ENCODE results near the gene RDH13. TPM values are rescaled to one million over a fixed set of nuclear protein-coding genes. Genes with fewer than 3 reads are reported as not detected.
A peak's percentile ranks its signal among the peaks of the same experiment; 100 is the strongest.
"Not testable (repeated sequence)": the region's sequence is repeated elsewhere in the genome, so short reads cannot be mapped to it uniquely, and the experiment has no call there.

RDH13 gene
- total RNA-seq, 1 experiment from 2014 or later, result 31.1 TPM

DNA sequence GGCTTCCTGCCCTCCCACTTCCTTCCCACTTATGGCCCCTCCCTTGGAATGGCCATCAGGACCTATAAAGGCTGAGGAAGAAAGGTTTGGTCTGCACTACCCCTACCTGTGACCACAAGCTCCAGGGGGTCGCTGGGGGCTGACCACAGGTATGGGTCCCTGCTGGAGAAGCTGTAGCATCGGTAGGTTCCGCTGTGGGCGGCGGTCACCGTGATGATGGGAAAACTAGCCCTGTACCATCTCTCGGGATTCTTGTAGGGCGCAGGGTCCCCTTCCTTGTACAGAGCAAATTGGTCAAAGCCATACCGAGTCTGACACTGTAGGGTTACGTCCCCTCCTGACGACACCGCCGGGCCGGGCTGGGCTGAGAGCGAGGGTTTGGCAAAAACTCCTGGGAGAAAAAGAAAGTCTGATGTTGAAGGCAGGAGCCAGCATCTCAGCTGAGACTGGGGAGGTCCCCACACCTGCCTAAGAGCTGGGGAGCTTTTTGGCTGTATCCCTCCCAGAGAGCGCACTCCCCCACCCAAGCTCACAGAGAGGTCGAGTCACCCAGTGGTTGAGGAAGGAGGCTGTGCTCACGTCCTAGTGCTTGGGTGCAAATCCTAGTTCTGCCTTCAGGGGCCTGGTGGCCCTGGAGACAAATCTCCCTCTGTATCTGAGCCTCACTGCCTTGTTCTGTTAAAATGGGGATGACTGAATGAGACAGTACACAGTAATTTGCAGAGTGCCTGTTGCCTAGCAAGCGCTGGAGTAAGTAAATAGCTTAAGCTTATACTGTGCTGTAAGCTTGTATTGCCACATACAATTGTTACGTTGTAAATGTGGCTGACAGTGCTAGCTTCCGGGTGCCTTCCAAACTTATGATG, 35.2 kb downstream of the RDH13 start (continued):
- TF ChIP-seq, protein P1, sequence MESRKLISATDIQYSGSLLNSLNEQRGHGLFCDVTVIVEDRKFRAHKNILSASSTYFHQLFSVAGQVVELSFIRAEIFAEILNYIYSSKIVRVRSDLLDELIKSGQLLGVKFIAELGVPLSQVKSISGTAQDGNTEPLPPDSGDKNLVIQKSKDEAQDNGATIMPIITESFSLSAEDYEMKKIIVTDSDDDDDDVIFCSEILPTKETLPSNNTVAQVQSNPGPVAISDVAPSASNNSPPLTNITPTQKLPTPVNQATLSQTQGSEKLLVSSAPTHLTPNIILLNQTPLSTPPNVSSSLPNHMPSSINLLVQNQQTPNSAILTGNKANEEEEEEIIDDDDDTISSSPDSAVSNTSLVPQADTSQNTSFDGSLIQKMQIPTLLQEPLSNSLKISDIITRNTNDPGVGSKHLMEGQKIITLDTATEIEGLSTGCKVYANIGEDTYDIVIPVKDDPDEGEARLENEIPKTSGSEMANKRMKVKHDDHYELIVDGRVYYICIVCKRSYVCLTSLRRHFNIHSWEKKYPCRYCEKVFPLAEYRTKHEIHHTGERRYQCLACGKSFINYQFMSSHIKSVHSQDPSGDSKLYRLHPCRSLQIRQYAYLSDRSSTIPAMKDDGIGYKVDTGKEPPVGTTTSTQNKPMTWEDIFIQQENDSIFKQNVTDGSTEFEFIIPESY (IDR thresholded peaks at IDR 0.05; ENCODE audit: extremely low read depth, insufficient replicate concordance, low read length), result no peak
- TF ChIP-seq POLR2A (IDR thresholded peaks at IDR 0.05; ENCODE audit: borderline replicate concordance, extremely low read depth, insufficient read depth, insufficient read length), result no peak
- no peak for TF ChIP-seq CEBPB (IDR thresholded peaks at IDR 0.05; ENCODE audit: low read depth)
- no peak for TF ChIP-seq ZFX (IDR thresholded peaks at IDR 0.05)
- no peak for TF ChIP-seq ZNF274 (IDR thresholded peaks at IDR 0.05; ENCODE audit: low read depth, low read length)
- TF ChIP-seq JUND (IDR thresholded peaks at IDR 0.05), result no peak
- TF ChIP-seq, protein P2, sequence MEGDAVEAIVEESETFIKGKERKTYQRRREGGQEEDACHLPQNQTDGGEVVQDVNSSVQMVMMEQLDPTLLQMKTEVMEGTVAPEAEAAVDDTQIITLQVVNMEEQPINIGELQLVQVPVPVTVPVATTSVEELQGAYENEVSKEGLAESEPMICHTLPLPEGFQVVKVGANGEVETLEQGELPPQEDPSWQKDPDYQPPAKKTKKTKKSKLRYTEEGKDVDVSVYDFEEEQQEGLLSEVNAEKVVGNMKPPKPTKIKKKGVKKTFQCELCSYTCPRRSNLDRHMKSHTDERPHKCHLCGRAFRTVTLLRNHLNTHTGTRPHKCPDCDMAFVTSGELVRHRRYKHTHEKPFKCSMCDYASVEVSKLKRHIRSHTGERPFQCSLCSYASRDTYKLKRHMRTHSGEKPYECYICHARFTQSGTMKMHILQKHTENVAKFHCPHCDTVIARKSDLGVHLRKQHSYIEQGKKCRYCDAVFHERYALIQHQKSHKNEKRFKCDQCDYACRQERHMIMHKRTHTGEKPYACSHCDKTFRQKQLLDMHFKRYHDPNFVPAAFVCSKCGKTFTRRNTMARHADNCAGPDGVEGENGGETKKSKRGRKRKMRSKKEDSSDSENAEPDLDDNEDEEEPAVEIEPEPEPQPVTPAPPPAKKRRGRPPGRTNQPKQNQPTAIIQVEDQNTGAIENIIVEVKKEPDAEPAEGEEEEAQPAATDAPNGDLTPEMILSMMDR (IDR thresholded peaks at IDR 0.05 in 2 of 3, conservative IDR thresholded peaks at IDR 0.05 in 1 of 3; ENCODE audit: borderline replicate concordance in 1 of 3, insufficient read depth in 1 of 3, low read depth in 2 of 3, low read length in 2 of 3), result no peak
- TF ChIP-seq CBX3 (IDR thresholded peaks at IDR 0.05; ENCODE audit: low read depth), result no peak

DNA sequence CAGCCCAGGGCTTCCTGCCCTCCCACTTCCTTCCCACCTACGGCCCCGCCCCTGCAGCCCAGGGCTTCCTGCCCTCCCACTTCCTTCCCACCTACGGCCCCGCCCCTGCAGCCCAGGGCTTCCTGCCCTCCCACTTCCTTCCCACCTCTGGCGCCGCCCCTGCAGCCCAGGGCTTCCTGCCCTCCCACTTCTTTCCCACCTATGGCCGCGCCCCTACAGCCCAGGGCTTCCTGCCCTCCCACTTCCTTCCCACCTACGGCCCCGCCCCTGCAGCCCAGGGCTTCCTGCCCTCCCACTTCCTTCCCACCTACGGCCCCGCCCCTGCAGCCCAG, 35.8 kb downstream of the RDH13 start:
- Histone ChIP-seq H3K4me2 (ENCODE audit: low read length) (peak overlapping the region; percentile 41; the same call in 1 of the 2 replicates), H3K4me1 (ENCODE audit: control insufficient read depth in 1 of 2, insufficient read depth in 2 of 2, low read length in 2 of 2) (peaks cover 8 to 21% of the 10 kb centered on the region in 2 experiments; a peak in 3 of 4 replicates), H3K79me2 (ENCODE audit: insufficient read depth, low read length) (peaks cover 80% of the 10 kb centered on the region), H3K27ac (ENCODE audit: low read depth, low read length) (peak overlapping the region; percentile 48; the same call in 1 of the 2 replicates)
- CTCF ChIA-PET; H3K27me3 ChIP-seq (ENCODE audit: insufficient read depth, low read length); H3K9me3 ChIP-seq (ENCODE audit: control insufficient read depth in 1 of 2, insufficient read depth in 1 of 2, low read depth in 1 of 2, low read length in 2 of 2); H4K20me1 ChIP-seq (ENCODE audit: insufficient read depth); H3K9ac ChIP-seq (ENCODE audit: low read length); DNase-seq (ENCODE audit: low read depth, low spot score); H3K4me3 ChIP-seq (replicated peaks in 1 of 2; ENCODE audit: low read depth in 1 of 2, low read length in 2 of 2); POLR2A ChIA-PET; H3K36me3 ChIP-seq (ENCODE audit: control insufficient read depth in 1 of 2, insufficient read depth in 2 of 2, low read length in 2 of 2); RAD21 ChIA-PET (ENCODE audit: low non-redundant PET in 1 of 2, low total read pairs in 2 of 2, uncharacterized antibody in 2 of 2, unreplicated experiment in 2 of 2); H3K9me2 ChIP-seq (ENCODE audit: insufficient read depth); BruUV-seq (replicated peaks); ATAC-seq; intact Hi-C loops (cut with micrococcal nuclease); H2AFZ ChIP-seq (ENCODE audit: low read depth, low read length, poor library complexity, severe bottlenecking): not testable (repeated sequence)

All from HCT116 (cell line).